GM12878 (cell line): Measurements from ENCODE around the gene TRANK1.

Experiments
- CHD4 ChIP-seq: fragments of 200-600 bp; sonication (generic); IDR thresholded peaks from 2 replicates; pipeline ENCODE4 v1.6.1; 2016; ENCODE audit warnings: mild to moderate bottlenecking
- CTCF ChIP-seq, 3 experiments: IDR thresholded peaks in 2 of 3; conservative IDR thresholded peaks in 1 of 3; 2 replicates each; pipeline ENCODE4 v1.5.1; 2011; ENCODE audit warnings: low read depth in 3 of 3, low read length in 3 of 3, mild to moderate bottlenecking in 3 of 3, control low read depth in 2 of 3, moderate library complexity in 2 of 3, inconsistent platforms in 1 of 3, mixed read lengths in 1 of 3; ENCODE audit not compliant: control insufficient read depth in 2 of 3, insufficient read depth in 1 of 3; ENCODE audit errors: extremely low read depth in 1 of 3
- FOXM1 ChIP-seq: IDR thresholded peaks from 2 replicates; pipeline ENCODE4 v1.6.1; 2012; ENCODE audit warnings: low read depth, mild to moderate bottlenecking, inconsistent platforms, low read length, moderate library complexity
- GATAD2B ChIP-seq: fragments of 450-650 bp; conservative IDR thresholded peaks from 2 replicates; pipeline ENCODE4 v1.6.1; 2017; ENCODE audit warnings: low read depth, mild to moderate bottlenecking, moderate library complexity
- HDGF ChIP-seq: fragments of 450-650 bp; IDR thresholded peaks from 2 replicates; pipeline ENCODE4 v1.6.1; 2016; ENCODE audit warnings: antibody characterized with exemption
- JUND ChIP-seq: IDR thresholded peaks from 2 replicates; pipeline ENCODE4 v1.6.1; 2012; ENCODE audit warnings: low read depth, mild to moderate bottlenecking, low read length, improper control_type of control experiment, moderate library complexity
- NFIC ChIP-seq: IDR thresholded peaks from 2 replicates; pipeline ENCODE4 v1.6.1; 2012; ENCODE audit warnings: low read depth, mild to moderate bottlenecking, inconsistent platforms, low read length, moderate library complexity
- POLR2A ChIP-seq: IDR thresholded peaks from 2 replicates; pipeline ENCODE4 v1.6.1; 2011; ENCODE audit warnings: low read depth, mild to moderate bottlenecking, low read length
- RAD21 ChIP-seq: IDR thresholded peaks from 2 replicates; pipeline ENCODE4 v1.6.1; 2011; ENCODE audit warnings: mild to moderate bottlenecking, low read depth, low read length, moderate library complexity; ENCODE audit not compliant: insufficient read depth
- RCOR1 ChIP-seq: conservative IDR thresholded peaks from 2 replicates; pipeline ENCODE4 v1.6.1; 2012; ENCODE audit warnings: low read depth, low read length, improper control_type of control experiment
- SMAD5 ChIP-seq: IDR thresholded peaks from 2 replicates; pipeline ENCODE4 v1.6.1; 2016; ENCODE audit warnings: antibody characterized with exemption, low read depth
- SRF ChIP-seq, 2 experiments: IDR thresholded peaks; 2 replicates each; pipeline ENCODE4 v1.6.1; 2011; ENCODE audit warnings: low read depth in 2 of 2, low read length in 2 of 2, mild to moderate bottlenecking in 1 of 2, moderate library complexity in 1 of 2
- ZBED1 ChIP-seq: IDR thresholded peaks from 2 replicates; pipeline ENCODE4 v1.6.1; 2016; ENCODE audit warnings: borderline replicate concordance
- ZNF622 ChIP-seq: fragments of 450-650 bp; IDR thresholded peaks from 2 replicates; pipeline ENCODE4 v1.6.1; 2017; ENCODE audit warnings: mild to moderate bottlenecking, inconsistent platforms

GRCh38 chr3:36862076-36862755 lies 82.6 kb downstream of the TRANK1 start:
- TF ChIP-seq CTCF (IDR thresholded peaks at IDR 0.05 in 2 of 3, conservative IDR thresholded peaks at IDR 0.05 in 1 of 3; ENCODE audit: control insufficient read depth in 2 of 3, extremely low read depth in 1 of 3, insufficient read depth in 1 of 3, low read depth in 3 of 3, low read length in 3 of 3), result no peak
- no peak for TF ChIP-seq RAD21
- no peak for TF ChIP-seq CHD4
- no peak for TF ChIP-seq ZBED1
- no peak for TF ChIP-seq RCOR1
- no peak for TF ChIP-seq FOXM1
- TF ChIP-seq NFIC, result no peak
- TF ChIP-seq POLR2A, result no peak
- TF ChIP-seq SRF (IDR thresholded peaks at IDR 0.05; ENCODE audit: low read depth in 2 of 2, low read length in 2 of 2), result no peak
- TF ChIP-seq JUND, result no peak
- TF ChIP-seq ZNF622, result no peak
- no peak for TF ChIP-seq GATAD2B
- no peak for TF ChIP-seq HDGF
- no peak for TF ChIP-seq SMAD5
